Measurements from ENCODE around the gene SLC18B1.

SLC18B1 gene

DNA sequence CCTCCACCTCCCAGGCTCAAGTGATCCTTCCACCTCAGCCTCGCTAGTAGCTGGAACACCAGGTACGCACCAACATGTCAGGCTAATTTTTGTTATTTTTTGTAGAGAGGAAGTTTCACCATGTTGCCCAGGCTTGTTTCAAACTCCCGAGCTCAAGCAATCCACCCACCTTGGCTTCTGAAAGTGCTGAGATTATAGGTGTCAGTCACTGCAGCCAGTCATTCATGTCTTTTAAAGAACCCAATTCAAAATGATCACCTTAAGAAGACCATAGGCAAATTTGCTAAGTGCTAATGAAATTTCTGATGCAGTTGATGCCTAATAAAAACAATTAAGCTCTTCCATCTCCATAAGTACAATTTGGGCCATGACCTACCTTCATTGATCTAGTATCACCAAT, 38.2 kb downstream of the SLC18B1 start:
- H3K4me3 ChIP-seq (ENCODE audit: low read depth, low read length): no peak overlapping the region
- no peak for TF ChIP-seq MYC (IDR thresholded peaks at IDR 0.05; ENCODE audit: low read depth, low read length)
- TF ChIP-seq, protein P1, sequence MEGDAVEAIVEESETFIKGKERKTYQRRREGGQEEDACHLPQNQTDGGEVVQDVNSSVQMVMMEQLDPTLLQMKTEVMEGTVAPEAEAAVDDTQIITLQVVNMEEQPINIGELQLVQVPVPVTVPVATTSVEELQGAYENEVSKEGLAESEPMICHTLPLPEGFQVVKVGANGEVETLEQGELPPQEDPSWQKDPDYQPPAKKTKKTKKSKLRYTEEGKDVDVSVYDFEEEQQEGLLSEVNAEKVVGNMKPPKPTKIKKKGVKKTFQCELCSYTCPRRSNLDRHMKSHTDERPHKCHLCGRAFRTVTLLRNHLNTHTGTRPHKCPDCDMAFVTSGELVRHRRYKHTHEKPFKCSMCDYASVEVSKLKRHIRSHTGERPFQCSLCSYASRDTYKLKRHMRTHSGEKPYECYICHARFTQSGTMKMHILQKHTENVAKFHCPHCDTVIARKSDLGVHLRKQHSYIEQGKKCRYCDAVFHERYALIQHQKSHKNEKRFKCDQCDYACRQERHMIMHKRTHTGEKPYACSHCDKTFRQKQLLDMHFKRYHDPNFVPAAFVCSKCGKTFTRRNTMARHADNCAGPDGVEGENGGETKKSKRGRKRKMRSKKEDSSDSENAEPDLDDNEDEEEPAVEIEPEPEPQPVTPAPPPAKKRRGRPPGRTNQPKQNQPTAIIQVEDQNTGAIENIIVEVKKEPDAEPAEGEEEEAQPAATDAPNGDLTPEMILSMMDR (IDR thresholded peaks at IDR 0.05; ENCODE audit: low read depth, low read length): no peak
- TF ChIP-seq POLR2A (IDR thresholded peaks at IDR 0.05; ENCODE audit: extremely low read depth, insufficient read length): no peak
- TF ChIP-seq, protein P2, sequence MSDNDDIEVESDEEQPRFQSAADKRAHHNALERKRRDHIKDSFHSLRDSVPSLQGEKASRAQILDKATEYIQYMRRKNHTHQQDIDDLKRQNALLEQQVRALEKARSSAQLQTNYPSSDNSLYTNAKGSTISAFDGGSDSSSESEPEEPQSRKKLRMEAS (IDR thresholded peaks at IDR 0.05; ENCODE audit: low read depth, low read length): no peak
- no peak for DNase-seq (ENCODE audit: low read depth)

DNA sequence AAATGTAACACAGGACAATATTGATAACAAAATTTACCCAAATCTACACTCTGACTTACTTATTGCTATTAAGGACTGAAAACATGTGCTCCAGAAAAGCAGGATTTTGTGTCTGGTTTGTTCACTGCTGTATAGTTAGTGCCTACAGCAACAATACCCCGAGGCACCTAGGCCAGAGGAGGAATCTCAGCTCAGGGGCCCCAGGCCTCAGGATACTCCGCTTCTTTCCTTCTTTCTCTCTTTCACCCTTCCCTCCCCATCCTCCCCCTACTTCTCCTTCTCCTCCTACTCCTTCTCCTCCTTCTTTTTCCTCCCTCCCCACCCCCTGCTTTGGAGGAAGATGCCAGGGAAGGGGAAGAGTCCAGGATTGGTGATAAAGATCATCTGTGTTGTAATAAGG, 39.7 kb downstream of the SLC18B1 start:
- no peak for DNase-seq (ENCODE audit: low read depth)
- no peak overlapping the region for H3K4me3 ChIP-seq (ENCODE audit: low read depth, low read length)
- TF ChIP-seq POLR2A (IDR thresholded peaks at IDR 0.05; ENCODE audit: extremely low read depth, insufficient read length) (no peak), MYC (IDR thresholded peaks at IDR 0.05; ENCODE audit: low read depth, low read length) (no peak)
- TF ChIP-seq, protein P2 (IDR thresholded peaks at IDR 0.05; ENCODE audit: low read depth, low read length): no peak
- TF ChIP-seq, protein P1 (IDR thresholded peaks at IDR 0.05; ENCODE audit: low read depth, low read length): no peak

DNA sequence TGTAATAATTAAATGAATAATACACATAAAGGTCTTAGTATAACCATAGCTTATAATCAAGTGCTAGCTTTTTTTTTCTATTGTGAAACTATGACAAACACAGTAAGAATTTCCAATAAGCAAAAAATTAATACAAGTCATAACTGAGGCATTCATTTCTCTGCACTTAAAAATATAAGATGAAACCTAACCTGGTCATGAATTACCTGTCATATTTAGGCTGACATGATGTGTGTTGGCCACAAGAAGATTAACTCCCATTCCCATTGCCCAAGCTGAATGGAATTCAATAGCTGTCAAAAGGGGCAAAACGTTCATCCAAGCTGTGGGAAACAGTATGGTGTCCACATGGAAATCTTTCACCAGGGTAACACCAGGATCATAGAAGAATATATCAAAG, 46.2 kb downstream of the SLC18B1 start:
- no peak overlapping the region for H3K4me3 ChIP-seq (ENCODE audit: low read depth, low read length)
- DNase-seq (ENCODE audit: low read depth): no peak
- no peak for TF ChIP-seq MYC (IDR thresholded peaks at IDR 0.05; ENCODE audit: low read depth, low read length)

DNA sequence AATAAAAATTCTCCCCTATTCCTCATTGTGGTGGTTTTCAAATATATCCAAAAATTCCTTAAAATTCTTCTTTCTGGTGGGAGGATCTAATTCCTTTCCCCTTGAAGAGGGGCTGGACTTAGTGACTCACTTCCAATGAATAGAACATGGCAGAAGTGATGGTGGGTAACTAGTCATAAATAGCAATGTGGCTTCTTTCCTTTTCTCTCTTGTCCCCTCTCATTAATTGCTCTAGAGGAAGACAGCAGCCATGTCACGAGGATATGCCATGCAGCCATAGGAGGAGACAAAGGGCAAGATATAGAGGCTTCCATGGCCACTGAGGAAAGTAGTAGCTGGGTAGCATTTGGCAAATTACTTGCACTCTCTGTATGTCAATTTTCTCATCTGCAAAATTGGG, 46.6 kb downstream of the SLC18B1 start:
- no peak for DNase-seq (ENCODE audit: low read depth)
- TF ChIP-seq POLR2A (IDR thresholded peaks at IDR 0.05; ENCODE audit: extremely low read depth, insufficient read length): no peak
- TF ChIP-seq, protein P2 (IDR thresholded peaks at IDR 0.05; ENCODE audit: low read depth, low read length): no peak
- TF ChIP-seq MYC (IDR thresholded peaks at IDR 0.05; ENCODE audit: low read depth, low read length): no peak
- TF ChIP-seq, protein P1 (IDR thresholded peaks at IDR 0.05; ENCODE audit: low read depth, low read length): no peak
- no peak overlapping the region for H3K4me3 ChIP-seq (ENCODE audit: low read depth, low read length)

DNA sequence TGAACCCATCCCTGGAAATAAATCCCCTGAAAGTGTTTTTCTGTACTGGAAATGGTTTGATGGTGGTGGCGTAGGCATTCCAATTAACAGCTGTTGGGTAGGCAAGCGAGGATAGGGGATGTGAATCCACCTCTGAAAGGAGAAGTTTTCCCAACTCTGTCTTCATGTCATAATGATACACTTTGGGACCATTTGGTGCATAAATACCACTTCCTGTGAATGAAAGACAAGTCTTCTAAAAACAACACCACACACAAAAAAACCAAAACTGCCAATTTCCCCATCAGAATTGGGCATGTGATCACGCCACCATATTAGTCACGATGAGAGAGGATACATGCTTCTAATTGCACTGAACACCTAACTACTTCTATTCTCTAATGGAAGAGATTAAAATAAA, 47.1 kb downstream of the SLC18B1 start:
- TF ChIP-seq, protein P1 (IDR thresholded peaks at IDR 0.05; ENCODE audit: low read depth, low read length): no peak
- DNase-seq (ENCODE audit: low read depth): no peak
- H3K4me3 ChIP-seq (ENCODE audit: low read depth, low read length): no peak overlapping the region

DNA sequence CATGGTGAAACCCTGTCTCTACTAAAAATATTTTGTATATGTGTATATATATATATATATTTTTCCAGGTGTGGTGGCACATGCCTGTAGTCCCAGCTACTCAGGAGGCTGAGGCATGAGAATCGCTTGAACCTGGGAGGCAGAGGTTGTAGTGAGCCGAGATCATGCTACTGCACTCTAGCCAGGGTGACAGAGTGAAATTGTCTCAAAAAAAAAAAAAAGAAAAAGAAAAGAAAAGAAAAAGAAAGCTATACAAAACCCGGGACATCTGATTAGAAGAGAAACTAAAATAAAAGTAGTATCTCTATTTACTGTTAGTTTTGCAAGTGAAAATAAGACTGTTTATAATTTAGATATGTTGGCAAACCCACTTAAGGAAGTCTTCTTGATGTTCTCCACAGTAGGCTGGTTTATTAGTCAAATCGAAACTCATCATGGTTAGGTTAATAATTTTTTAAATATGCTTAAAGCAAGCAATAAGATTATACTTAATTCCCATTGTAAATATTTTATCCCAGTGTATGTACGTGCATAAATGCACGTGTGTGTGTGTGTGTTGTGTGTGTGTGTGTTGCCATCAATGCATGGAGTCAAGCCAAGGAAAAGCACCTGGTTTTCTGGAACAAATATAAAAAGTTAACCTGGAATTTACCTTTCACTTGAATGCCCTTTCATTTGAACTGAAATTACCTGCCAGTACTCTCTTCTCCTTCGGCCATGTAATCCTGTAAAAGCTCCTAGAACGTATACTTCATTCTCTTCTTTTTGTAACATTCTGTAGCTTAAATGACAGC, 47.8 kb downstream of the SLC18B1 start:
- TF ChIP-seq POLR2A (IDR thresholded peaks at IDR 0.05; ENCODE audit: extremely low read depth, insufficient read length): no peak
- TF ChIP-seq, protein P2 (IDR thresholded peaks at IDR 0.05; ENCODE audit: low read depth, low read length): no peak
- TF ChIP-seq, protein P1 (IDR thresholded peaks at IDR 0.05; ENCODE audit: low read depth, low read length): no peak
- no peak for TF ChIP-seq MYC (IDR thresholded peaks at IDR 0.05; ENCODE audit: low read depth, low read length)
- no peak for DNase-seq (ENCODE audit: low read depth)
- H3K4me3 ChIP-seq (ENCODE audit: low read depth, low read length): no peak overlapping the region

Measured in NB4 (cell line).